OCI-LY1 (cell line): ENCODE measurements around the gene RBM10.

Source experiments
- H2AFZ ChIP-seq: fragments of 200-600 bp; sonication (generic), shearing (Covaris generic); 2 replicates; pipeline ENCODE4 v1.6.0; 2014; ENCODE audit warnings: antibody characterized with exemption, mild to moderate bottlenecking, low read length
- H3F3A ChIP-seq: fragments of 200-600 bp; sonication (generic), shearing (Covaris generic); 2 replicates; pipeline ENCODE4 v1.6.0; 2014; ENCODE audit warnings: mild to moderate bottlenecking, antibody characterized with exemption, low read length, moderate library complexity; ENCODE audit not compliant: insufficient read depth
- H3K27ac ChIP-seq: fragments of 200-600 bp; sonication (generic); 2 replicates; pipeline ENCODE4 v1.5.1; 2014; ENCODE audit warnings: low read length, mixed run types, mild to moderate bottlenecking, low read depth; ENCODE audit not compliant: poor library complexity, severe bottlenecking
- H3K27me3 ChIP-seq: fragments of 200-600 bp; sonication (generic); 2 replicates; pipeline ENCODE4 v1.6.0; 2014; ENCODE audit warnings: antibody characterized with exemption, mild to moderate bottlenecking, low read length, moderate library complexity; ENCODE audit not compliant: insufficient read depth
- H3K36me3 ChIP-seq: fragments of 200-600 bp; sonication (generic); 2 replicates; pipeline ENCODE4 v1.6.1; 2014; ENCODE audit warnings: mild to moderate bottlenecking, antibody characterized with exemption, low read length, moderate library complexity, mixed read lengths; ENCODE audit not compliant: insufficient read depth
- H3K4me1 ChIP-seq: fragments of 200-600 bp; sonication (generic); 2 replicates; pipeline ENCODE4 v1.5.1; 2014; ENCODE audit warnings: mild to moderate bottlenecking, low read length, moderate library complexity; ENCODE audit not compliant: insufficient read depth, severe bottlenecking
- H3K4me2 ChIP-seq: fragments of 200-600 bp; sonication (generic), shearing (Covaris generic); 2 replicates; pipeline ENCODE4 v1.6.1; 2014; ENCODE audit warnings: low read length
- H3K4me3 ChIP-seq: fragments of 200-600 bp; sonication (generic); 2 replicates; pipeline ENCODE4 v1.5.1; 2014; ENCODE audit warnings: low read length, low read depth, mild to moderate bottlenecking, mixed read lengths; ENCODE audit not compliant: poor library complexity, severe bottlenecking
- H3K79me2 ChIP-seq: fragments of 200-600 bp; shearing (Covaris generic); 2 replicates; pipeline ENCODE4 v1.6.1; 2016; ENCODE audit warnings: mixed run types, low read length, mixed read lengths; ENCODE audit not compliant: insufficient read depth
- H3K9ac ChIP-seq: fragments of 200-600 bp; sonication (generic), shearing (Covaris generic); 2 replicates; pipeline ENCODE4 v1.6.1; 2014; ENCODE audit warnings: mild to moderate bottlenecking, low read length, mixed read lengths
- H3K9me2 ChIP-seq: fragments of 200-600 bp; sonication (generic), shearing (Covaris generic); 2 replicates; pipeline ENCODE4 v1.6.1; 2014; ENCODE audit warnings: low read depth, mild to moderate bottlenecking, low read length, mixed read lengths
- H3K9me3 ChIP-seq: fragments of 200-600 bp; shearing (Covaris generic); 2 replicates; pipeline ENCODE4 v1.6.1; 2014; ENCODE audit warnings: low read length, mixed read lengths
- H4K20me1 ChIP-seq: fragments of 200-600 bp; sonication (generic), shearing (Covaris generic); 2 replicates; pipeline ENCODE4 v1.6.0; 2016; ENCODE audit warnings: mild to moderate bottlenecking, low read length; ENCODE audit not compliant: insufficient read depth
- EZH2 ChIP-seq: fragments of 200-600 bp; sonication (generic), shearing (Covaris generic); IDR thresholded peaks from 2 replicates; pipeline ENCODE4 v1.8.0; 2017; ENCODE audit warnings: borderline replicate concordance, mixed run types, mild to moderate bottlenecking, antibody characterized with exemption, low read length, moderate library complexity, mixed read lengths
- TF ChIP-seq, protein P1 (sequence below): fragments of 200-600 bp; sonication (generic), shearing (Covaris generic); IDR thresholded peaks from 2 replicates; pipeline ENCODE4 v1.5.1; 2017; ENCODE audit warnings: mild to moderate bottlenecking, antibody characterized with exemption, low read length, moderate library complexity, mixed read lengths

The RBM10 gene

DNA sequence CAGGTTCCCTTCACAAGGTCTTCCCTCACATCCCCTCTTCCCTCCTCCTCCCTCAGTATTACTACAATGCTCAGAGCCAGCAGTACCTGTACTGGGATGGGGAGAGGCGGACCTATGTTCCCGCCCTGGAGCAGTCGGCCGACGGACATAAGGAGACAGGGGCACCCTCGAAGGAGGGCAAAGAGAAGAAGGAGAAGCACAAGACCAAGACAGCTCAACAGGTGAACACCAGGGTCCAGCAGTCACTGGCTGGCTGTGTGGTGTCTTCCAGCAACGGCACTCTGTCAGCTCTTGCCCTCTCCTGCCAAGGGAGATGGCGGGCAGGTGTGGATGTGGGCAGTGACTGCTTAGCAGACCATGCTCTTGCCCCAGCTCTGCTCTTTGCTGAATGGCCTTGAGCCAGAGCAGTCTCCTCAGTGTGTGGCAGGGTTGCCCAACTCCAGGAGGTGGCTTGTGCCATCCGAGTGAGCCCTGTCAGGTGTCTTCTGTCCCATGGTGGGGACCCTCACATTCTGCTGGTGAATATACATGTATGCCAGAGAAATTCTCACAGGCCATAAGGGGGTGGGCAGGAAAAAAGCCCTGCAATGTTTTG is 37.2 kb downstream of the RBM10 start:
- no peaks in the 10 kb centered on the region for H3K4me1 ChIP-seq
- H3F3A ChIP-seq, result no peaks in the 10 kb centered on the region
- TF ChIP-seq, protein P1, sequence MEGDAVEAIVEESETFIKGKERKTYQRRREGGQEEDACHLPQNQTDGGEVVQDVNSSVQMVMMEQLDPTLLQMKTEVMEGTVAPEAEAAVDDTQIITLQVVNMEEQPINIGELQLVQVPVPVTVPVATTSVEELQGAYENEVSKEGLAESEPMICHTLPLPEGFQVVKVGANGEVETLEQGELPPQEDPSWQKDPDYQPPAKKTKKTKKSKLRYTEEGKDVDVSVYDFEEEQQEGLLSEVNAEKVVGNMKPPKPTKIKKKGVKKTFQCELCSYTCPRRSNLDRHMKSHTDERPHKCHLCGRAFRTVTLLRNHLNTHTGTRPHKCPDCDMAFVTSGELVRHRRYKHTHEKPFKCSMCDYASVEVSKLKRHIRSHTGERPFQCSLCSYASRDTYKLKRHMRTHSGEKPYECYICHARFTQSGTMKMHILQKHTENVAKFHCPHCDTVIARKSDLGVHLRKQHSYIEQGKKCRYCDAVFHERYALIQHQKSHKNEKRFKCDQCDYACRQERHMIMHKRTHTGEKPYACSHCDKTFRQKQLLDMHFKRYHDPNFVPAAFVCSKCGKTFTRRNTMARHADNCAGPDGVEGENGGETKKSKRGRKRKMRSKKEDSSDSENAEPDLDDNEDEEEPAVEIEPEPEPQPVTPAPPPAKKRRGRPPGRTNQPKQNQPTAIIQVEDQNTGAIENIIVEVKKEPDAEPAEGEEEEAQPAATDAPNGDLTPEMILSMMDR, result no peak
- no peak for TF ChIP-seq EZH2
- H3K9me3 ChIP-seq, result no peaks in the 10 kb centered on the region
- peaks cover 58% of the 10 kb centered on the region for H3K36me3 ChIP-seq
- H3K4me3 ChIP-seq, result no peak overlapping the region
- H3K27me3 ChIP-seq, result no peaks in the 10 kb centered on the region
- H3K4me2 ChIP-seq, result no peak overlapping the region
- no peak overlapping the region for H2AFZ ChIP-seq
- no peak overlapping the region for H3K9ac ChIP-seq
- H3K79me2 ChIP-seq, result no peaks in the 10 kb centered on the region
- no peaks in the 10 kb centered on the region for H4K20me1 ChIP-seq
- no peak overlapping the region for H3K27ac ChIP-seq
- H3K9me2 ChIP-seq, result no peaks in the 10 kb centered on the region

DNA sequence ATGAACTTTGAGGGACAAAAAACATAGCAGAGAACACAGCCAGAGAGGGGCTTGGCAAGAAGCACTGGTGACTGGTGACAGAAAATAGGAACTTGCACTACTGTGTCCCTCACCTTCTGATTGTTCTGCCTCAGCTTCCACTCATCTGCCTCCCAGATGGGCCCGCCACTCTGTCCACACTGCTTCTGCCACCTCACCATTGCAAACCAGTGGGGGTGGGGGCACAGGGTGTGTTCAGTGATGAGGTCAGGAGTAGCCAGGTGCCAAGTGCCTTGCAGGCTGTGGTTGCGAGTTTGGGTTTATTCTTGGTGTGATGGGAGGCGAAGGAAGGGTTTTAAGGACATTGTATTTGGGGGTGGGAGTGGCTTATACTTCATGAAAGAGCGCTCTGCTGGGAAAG is 39.5 kb downstream of the RBM10 start:
- Histone ChIP-seq H3K36me3 (peaks cover 44% of the 10 kb centered on the region), H3K9ac (no peak overlapping the region), H3K79me2 (no peaks in the 10 kb centered on the region), H3K4me3 (no peak overlapping the region), H3K27ac (no peak overlapping the region), H3K4me2 (no peak overlapping the region), H3K9me3 (no peaks in the 10 kb centered on the region), H3K27me3 (no peaks in the 10 kb centered on the region), H3K4me1 (no peaks in the 10 kb centered on the region), H2AFZ (no peak overlapping the region), H3F3A (no peaks in the 10 kb centered on the region), H4K20me1 (no peaks in the 10 kb centered on the region), H3K9me2 (no peaks in the 10 kb centered on the region)
- TF ChIP-seq, protein P1, result no peak
- TF ChIP-seq EZH2, result no peak

DNA sequence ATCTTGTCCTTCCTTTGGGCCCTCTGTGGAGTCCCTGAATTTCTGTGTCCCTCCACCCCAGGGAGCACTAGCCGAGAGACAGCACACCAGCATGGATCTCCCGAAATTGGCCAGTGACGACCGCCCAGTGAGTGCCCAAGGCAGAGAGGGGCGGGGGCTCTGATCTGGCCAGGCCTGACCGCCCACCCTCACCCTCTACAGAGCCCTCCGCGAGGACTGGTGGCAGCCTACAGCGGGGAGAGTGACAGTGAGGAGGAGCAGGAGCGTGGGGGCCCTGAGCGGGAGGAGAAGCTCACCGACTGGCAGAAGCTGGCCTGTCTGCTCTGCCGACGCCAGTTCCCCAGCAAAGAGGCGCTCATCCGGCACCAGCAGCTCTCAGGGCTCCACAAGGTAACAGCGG is 40.2 kb downstream of the RBM10 start:
- H4K20me1 ChIP-seq, result no peaks in the 10 kb centered on the region
- peaks cover 44% of the 10 kb centered on the region for H3K36me3 ChIP-seq
- H3K79me2 ChIP-seq, result no peaks in the 10 kb centered on the region
- H2AFZ ChIP-seq, result no peak overlapping the region
- TF ChIP-seq, protein P1, result no peak
- TF ChIP-seq EZH2, result no peak
- H3K9ac ChIP-seq, result no peak overlapping the region
- no peak overlapping the region for H3K27ac ChIP-seq
- no peaks in the 10 kb centered on the region for H3F3A ChIP-seq
- H3K4me3 ChIP-seq, result no peak overlapping the region
- no peaks in the 10 kb centered on the region for H3K27me3 ChIP-seq
- no peaks in the 10 kb centered on the region for H3K9me3 ChIP-seq
- no peak overlapping the region for H3K4me2 ChIP-seq
- no peaks in the 10 kb centered on the region for H3K9me2 ChIP-seq
- peaks cover 2% of the 10 kb centered on the region for H3K4me1 ChIP-seq
